Adrenal gland (tissue), 5 donors: ENCODE data around the gene RASA2.

Experiments
- POLR2A ChIP-seq, 2 donors: fragments of 450-650 bp; IDR thresholded peaks; one replicate each; pipeline ENCODE4 v1.6.1; 2017; ENCODE audit warnings: antibody characterized with exemption in 2 of 2, mild to moderate bottlenecking in 2 of 2, moderate library complexity in 1 of 2
- TF ChIP-seq, protein P1 (sequence below), 6 experiments: fragments of 450-650 bp in 4 of 6; fragments of 200-600 bp in 2 of 6; sonication (generic) in 1 of 6; IDR thresholded peaks; 1 replicate in 5 of 6; 2 replicates in 1 of 6; pipeline versions ENCODE4 v1.5.1 to v1.8.0; 2016 to 2021; ENCODE audit warnings: antibody characterized with exemption in 6 of 6, mild to moderate bottlenecking in 2 of 6, moderate library complexity in 1 of 6
- donor health status: DM: no; HTN: no; CAD: no.

DNA sequence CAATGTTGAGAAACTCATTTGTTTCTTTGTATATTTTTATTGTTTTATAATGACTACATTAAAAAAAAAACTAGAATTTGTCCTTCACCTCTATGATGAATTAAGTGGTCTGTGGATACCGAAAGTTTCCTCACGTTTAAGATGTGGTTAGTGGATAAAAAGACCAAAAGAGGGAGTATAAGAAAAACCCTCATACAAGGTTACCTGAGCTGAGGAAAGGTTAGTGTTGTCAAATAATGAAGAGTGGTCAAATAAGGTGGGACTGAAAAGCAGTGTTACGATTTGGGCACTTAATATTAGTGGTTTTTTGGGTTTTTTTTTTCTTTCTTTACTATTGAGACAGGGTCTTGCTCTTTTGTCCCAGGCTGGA, 21.2 kb downstream of the RASA2 start:
- TF ChIP-seq, protein P1, sequence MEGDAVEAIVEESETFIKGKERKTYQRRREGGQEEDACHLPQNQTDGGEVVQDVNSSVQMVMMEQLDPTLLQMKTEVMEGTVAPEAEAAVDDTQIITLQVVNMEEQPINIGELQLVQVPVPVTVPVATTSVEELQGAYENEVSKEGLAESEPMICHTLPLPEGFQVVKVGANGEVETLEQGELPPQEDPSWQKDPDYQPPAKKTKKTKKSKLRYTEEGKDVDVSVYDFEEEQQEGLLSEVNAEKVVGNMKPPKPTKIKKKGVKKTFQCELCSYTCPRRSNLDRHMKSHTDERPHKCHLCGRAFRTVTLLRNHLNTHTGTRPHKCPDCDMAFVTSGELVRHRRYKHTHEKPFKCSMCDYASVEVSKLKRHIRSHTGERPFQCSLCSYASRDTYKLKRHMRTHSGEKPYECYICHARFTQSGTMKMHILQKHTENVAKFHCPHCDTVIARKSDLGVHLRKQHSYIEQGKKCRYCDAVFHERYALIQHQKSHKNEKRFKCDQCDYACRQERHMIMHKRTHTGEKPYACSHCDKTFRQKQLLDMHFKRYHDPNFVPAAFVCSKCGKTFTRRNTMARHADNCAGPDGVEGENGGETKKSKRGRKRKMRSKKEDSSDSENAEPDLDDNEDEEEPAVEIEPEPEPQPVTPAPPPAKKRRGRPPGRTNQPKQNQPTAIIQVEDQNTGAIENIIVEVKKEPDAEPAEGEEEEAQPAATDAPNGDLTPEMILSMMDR (IDR thresholded peaks at IDR 0.05) = no peak
- no peak for TF ChIP-seq POLR2A (IDR thresholded peaks at IDR 0.05)
